NK-92 (cell line): ENCODE measurements around the gene ADPRHL1.

Experiments used
- DNase-seq: peaks from one replicate; lab custom pipeline; 2025; ENCODE audit not compliant: unreplicated experiment; lab: John Stamatoyannopoulos, UW

The ADPRHL1 gene

GRCh38 chr13:113351514-113352026 lies 101.7 kb downstream of the ADPRHL1 start:
- no peak for DNase-seq

GRCh38 chr13:113350938-113351335 lies 102.4 kb downstream of the ADPRHL1 start:
- DNase-seq: no peak

GRCh38 chr13:113350065-113350937 lies 103.0 kb downstream of the ADPRHL1 start:
- no peak for DNase-seq
